ENCODE measurements around the gene GNG12.

DNA sequence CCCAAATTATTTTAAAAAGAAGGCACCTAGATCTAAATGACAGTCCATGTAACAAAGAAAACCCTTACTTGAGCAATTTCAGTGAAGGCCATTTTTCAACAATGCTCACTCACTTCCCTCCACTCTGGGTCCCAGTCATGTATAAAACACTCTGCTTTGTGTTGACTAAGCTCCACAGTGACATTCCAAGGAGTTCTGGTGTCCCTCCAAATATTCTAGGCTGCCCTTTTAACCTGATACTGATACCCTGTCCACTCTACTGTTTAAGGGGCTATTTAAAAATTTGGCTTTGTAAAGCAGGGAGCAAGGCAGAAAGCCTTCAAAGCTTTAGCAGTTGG is 73.6 kb downstream of the GNG12 start:
- no peak for TF ChIP-seq POLR2A (IDR thresholded peaks at IDR 0.05; ENCODE audit: low read depth, low read length)
- no peak for TF ChIP-seq TAF1 (IDR thresholded peaks at IDR 0.05; ENCODE audit: borderline replicate concordance, low read depth, low read length)
- TF ChIP-seq POLR2AphosphoS5 (IDR thresholded peaks at IDR 0.05; ENCODE audit: low read depth, low read length), result no peak
